ENCODE results near the gene FZR1.
"Not testable (repeated sequence)": the region's sequence is repeated elsewhere in the genome, so short reads cannot be mapped to it uniquely, and the experiment has no call there.

FZR1 gene

GRCh38 chr19:3576696-3577443, 70.8 kb downstream of the FZR1 start:
- DNase-seq, result peak; percentile 85

GRCh38 chr19:3577723-3578344, 71.7 kb downstream of the FZR1 start:
- no peak for DNase-seq

DNA sequence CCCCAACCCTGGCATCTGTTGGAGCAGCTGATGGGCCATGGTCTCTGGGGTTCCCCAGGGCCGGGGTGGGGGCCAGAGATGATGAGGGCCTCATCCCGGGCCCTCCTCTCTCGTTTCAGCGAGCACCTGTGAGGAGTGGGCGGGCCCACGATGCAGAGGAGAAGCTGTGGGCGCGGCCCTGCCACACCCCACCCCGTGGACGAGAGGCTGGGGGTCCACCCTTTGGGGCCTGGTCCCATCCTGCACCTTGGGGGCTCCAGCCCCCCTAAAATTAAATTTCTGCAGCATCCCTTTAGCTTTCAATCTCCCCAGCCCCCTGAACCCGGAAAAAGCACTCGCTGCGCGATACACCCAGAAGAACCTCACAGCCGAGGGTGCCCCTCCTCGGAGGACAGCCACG, 72.3 kb downstream of the FZR1 start:
- no peak for DNase-seq

GRCh38 chr19:3580156-3580934, 74.2 kb downstream of the FZR1 start:
- DNase-seq, result no peak

- DNase-seq, result not testable (repeated sequence)
These were observed 75.7 kb downstream of the FZR1 start for GRCh38 chr19:3581792-3582191.

DNA sequence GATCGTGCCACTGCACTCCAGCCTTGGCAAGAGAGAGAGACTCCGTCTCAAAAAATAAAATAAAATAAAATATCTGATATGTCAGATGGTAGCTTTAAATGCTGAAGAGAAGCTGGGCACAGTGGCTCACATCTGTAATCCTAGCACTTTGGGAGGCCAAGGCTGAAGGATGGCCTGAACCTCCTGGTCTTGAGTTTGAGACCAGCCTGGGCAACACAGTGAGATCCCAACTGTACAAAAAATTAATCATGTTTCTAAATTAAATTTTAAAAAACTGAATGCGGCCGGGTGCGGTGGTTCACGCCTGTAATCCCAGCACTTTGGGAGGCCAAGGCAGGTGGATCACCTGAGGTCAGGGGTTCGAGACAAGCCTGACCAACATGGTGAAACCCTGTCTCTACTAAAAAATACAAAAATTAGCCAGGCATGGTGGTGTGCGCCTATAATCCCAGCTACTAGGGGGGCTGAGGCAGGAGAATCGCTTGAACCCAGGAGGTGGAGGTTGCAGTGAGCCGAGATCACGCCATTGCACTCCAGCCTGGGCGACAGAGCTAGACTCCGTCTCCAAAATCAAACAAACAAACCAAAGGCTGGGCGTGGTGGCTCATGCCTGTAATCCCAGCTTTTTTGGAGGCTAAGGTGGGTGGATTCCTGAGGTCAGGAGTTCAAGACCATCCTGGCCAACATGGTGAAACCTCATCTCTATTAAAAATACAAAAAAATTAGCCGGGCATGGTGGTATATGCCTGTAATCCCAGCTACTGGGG, 78.1 kb downstream of the FZR1 start:
- not testable (repeated sequence) for DNase-seq

GRCh38 chr19:3585301-3586126, 79.4 kb downstream of the FZR1 start, which contains the start of gene GIPC3:
GIPC3 (plus strand) TSS chr19:3585478; CDS start chr19:3585598, 120 bp downstream.
- no peak for DNase-seq

GRCh38 chr19:3586127-3586626, 80.1 kb downstream of the FZR1 start:
- no peak for DNase-seq

- no peak for DNase-seq
These were observed 80.7 kb downstream of the FZR1 start for GRCh38 chr19:3586707-3587346.
